Erythroblast (primary cell): ENCODE data around the gene PYHIN1.

ENCODE experiments used
- GATA1 ChIP-seq: IDR thresholded peaks from 2 replicates; pipeline ENCODE4 v1.6.1; 2011; ENCODE audit warnings: low read depth, mild to moderate bottlenecking, control low read depth, low read length, moderate library complexity
- POLR2A ChIP-seq: IDR thresholded peaks from 2 replicates; pipeline ENCODE4 v1.6.1; 2011; ENCODE audit warnings: mild to moderate bottlenecking, low read length

DNA sequence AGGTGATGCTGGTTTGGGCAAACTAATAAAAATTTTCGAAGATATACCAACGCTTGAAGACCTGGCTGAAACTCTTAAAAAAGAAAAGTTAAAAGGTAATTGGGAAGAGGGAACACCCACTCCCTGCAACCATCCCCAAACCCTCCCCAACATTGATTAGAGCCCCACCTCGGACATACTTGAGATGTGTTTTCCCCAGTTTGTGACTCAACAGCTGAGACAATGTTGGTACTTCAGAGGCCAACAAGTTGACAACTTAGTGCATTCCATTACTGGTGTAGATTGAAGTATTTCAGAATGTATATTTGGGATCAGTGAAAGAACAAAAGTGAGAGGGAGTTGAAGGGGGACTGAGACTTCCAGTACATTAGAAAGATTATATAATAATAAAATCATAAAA is 83.5 kb downstream of the PYHIN1 start:
- TF ChIP-seq POLR2A (no peak), GATA1 (no peak)
